HG02943 (cell line): ENCODE results near the gene NOL7.

Source experiments
- ATAC-seq: cut with Tn5 transposase; IDR thresholded peaks from one replicate; pipeline ENCODE4 v1.9.1; 2021; ENCODE audit warnings: mild to moderate bottlenecking, low read depth, moderate library complexity; ENCODE audit not compliant: unreplicated experiment

NOL7 gene

GRCh38 chr6:13643125-13643524 lies 28.0 kb downstream of the NOL7 start:
- no peak for ATAC-seq

DNA sequence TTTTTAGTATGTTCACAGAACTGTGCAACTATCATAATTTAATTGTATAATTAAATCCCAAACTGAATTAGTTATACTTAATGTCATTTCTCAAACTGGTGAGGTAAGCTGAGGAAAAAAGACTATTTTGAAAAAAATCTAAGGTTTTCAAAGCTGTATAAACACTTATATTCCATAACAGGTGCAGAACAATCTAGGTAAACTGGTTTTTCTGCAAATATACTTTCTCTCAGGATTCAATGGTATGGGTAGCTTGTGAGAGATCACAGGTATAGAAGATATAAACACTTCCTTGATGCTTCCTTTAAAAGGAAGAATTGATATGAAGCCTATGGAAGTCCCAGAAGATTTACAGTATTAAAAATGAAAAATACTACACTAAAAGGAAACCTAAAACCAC lies 33.7 kb downstream of the NOL7 start:
- no peak for ATAC-seq

DNA sequence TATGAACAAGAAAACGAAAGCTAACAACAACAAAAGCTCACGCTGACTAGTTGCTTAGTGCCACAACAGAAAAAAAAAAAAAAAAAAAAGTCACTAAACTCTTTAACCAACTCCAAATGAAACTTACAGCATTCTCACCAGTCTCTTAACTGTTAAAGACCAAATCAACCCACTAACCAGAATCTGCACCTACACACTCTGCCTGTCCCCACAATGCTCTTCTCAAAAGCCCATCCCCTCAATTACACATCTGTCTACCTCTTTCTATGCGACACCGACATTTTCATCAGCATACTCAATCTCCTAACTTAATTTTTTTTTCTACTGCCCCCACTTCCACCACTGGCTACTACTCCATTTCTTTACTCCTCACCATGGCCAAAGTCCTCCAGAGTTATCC lies 34.3 kb downstream of the NOL7 start:
- no peak for ATAC-seq

DNA sequence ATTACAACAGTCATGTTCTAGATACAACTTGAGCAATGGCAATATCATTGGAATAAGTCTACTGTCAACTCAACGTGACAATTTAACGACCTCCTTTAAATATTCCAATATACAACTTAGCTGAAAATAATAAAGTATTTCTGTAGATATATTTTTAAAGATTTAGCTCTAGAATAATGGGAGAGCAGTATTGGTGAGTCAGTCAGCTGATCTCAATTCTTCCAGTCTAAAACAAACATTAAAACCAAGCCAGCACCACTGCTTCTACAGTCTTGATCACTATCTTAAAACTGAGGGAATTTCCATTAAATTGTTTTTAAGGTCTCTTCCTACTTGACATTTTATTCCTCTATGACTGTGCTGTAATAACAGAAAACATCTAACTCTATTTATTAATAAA lies 38.2 kb downstream of the NOL7 start:
- no peak for ATAC-seq

DNA sequence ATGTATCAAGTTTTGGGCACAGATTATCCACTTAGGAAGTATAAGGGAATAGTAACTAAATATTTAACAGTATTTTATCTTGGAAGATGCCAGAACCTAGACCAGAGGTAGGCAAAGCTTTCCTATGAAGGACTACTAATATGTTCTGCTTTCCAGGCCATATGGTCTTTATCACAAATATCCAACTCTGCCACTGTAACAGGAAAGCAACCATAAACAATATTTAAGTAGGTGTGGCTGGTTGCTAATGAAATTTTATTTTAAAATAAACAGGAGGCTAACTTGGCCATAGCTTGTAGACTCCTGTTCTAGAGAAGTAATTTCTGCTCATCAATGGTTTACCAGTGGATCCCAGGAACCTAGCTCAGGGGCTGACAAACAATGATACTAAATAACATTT lies 39.4 kb downstream of the NOL7 start:
- no peak for ATAC-seq

- no peak for ATAC-seq
Measured at GRCh38 chr6:13655700-13656099, 40.6 kb downstream of the NOL7 start.

GRCh38 chr6:13660273-13660672 lies 45.1 kb downstream of the NOL7 start:
- ATAC-seq = no peak

GRCh38 chr6:13660893-13661292 lies 45.8 kb downstream of the NOL7 start:
- no peak for ATAC-seq

DNA sequence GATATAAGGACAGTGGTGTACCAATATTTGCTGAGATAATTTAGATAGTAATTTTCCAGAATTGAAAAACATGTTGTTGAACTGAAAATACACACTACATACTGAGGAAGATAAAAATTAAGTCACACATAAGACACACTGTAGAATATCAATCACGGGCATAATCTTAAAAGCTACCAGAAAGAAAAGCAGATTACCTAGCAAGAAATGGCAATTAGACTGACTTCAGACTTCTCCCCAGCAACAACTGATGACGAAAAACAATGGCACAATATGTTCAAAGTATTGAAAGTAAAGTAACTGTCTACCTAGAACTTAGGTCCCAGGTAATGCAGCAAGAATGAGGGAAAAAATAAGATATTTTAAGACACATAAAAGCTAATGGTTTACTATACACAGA lies 46.5 kb downstream of the NOL7 start:
- ATAC-seq = no peak

DNA sequence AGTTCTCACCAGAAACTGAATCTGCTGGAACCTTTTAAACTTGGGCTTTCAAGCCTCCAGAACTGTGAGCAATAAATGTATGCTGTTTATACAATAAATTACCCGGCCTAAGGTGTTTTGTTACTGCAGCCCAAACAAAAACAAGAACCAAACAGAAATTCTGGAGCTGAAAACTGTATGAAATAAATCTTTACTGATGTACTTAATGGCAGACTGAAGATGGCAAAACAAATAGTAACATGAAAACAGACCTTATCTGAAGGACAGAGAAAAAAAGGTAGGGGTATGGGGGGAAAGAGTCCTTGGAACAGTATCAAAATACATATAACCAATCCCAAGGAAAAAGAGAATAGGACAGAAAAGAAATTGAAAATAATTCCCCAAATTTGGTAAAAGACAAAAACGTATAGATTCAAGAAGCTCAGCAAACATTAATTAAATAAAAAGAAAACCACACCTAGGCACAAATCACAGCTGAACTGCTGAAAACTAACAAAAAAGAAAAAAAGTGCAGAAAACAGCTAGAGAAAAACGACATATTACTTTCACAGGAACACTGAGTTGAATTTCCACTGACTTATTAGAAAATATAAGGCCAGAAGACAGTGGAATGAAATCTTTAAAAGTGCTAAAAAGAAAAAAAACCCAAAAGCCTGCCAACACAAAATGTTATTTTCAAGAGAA lies 47.7 kb downstream of the NOL7 start:
- no peak for ATAC-seq

- ATAC-seq = no peak
Measured at GRCh38 chr6:13663986-13664385, 48.9 kb downstream of the NOL7 start.

DNA sequence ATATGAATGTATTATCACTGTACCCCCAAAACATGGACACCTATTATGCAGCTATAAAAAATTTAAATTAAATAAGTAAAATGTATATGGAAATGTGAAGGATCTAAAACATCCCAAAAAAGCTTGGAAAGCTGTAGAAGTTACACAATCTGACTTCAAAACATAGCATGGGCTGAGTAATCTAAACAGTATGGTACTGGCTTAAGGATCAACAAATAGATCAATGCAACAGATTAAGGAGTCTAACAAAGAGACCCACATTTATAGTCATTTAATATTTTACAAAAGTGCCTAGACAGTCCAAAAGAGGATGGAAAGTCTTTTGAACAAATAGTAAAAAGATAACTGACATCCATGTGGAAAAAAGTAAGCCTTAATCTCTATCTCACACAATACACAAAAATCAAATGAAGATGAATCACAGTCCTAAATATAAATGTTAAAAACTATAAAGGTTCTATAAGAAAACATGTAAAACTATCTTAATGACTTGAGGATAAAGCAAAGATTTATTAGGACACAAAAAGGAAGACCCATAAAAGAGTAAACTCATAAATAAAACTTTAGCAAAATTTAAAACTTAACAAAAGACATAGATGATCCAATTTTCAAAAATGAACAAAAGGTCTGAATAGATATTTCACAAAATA lies 49.7 kb downstream of the NOL7 start:
- no peak for ATAC-seq

- no peak for ATAC-seq
Measured at GRCh38 chr6:13666194-13667105, 51.3 kb downstream of the NOL7 start.

GRCh38 chr6:13667655-13668054 lies 52.5 kb downstream of the NOL7 start:
- no peak for ATAC-seq

DNA sequence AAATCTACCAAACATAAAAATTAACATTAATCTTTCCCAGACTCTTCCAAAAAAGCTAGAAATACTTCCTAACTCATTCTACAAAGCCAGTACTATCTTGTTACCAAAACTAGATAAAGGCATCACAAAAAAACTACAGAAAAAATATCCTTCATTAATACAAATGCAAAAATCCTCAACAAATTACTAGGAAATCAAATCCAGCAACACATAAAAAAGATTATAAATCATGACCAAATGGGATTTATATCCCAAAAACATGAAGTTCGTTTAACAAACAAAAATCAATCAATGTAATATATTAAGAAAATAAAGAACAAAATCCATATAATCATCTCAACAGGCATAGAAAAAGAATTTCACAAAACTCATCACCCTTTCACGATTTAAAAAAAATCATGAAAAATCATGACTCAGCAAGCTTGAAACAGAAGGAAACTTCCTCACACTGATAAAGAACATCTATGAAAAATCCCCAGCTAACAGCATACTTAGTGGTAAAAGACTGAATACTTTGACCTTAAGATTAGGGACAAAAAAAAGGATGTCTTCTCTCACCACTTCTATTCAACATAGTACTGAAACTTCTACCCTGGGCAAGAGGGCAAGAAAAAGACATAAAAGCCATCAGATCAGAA lies 53.3 kb downstream of the NOL7 start:
- no peak for ATAC-seq

DNA sequence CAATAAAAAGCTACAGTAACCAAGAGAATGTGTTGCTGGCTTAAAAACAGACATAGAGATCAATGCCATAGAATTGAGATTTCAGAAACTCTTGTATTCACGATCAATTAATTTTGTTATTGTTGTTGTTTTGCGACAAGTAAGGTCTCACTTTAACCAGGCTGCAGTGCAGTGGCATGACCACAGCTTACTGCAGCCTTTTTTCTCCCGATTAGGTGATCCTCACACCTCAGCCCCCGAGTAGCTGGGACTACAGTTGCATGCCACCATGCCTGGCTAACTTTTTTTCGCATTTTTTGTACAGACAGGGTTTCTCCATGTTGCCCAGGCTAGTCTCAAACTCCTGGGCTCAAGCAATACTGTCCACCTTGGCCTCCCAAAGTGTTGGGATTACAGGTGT lies 54.3 kb downstream of the NOL7 start:
- no peak for ATAC-seq
